ENCODE data around the gene ZNF385D.

Gene ZNF385D

GRCh38 chr3:21747966-21748555 is 2.9 kb downstream of the ZNF385D start:
- no peak for DNase-seq

DNA sequence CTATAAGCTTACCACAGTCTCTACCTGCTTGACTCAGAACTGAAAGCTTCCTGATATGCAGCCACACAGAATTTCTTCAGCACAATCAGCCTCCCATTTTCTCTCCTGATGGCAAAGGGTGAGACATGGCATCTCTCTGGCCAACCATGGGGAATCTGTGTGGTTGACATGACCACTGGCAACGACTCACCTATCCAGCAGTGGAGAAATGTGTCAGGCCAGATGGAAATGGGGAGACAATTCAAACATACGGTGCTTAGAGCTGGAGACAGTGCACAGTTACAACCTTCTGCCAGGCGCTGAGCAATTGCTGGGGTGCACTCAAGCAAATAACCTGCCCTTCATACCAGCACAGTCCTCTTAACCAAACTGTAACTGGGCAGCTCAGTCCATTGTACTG is 3.6 kb downstream of the ZNF385D start:
- DNase-seq, result no peak

- DNase-seq, result no peak
These were observed 5.0 kb downstream of the ZNF385D start for GRCh38 chr3:21745966-21746365.

DNA sequence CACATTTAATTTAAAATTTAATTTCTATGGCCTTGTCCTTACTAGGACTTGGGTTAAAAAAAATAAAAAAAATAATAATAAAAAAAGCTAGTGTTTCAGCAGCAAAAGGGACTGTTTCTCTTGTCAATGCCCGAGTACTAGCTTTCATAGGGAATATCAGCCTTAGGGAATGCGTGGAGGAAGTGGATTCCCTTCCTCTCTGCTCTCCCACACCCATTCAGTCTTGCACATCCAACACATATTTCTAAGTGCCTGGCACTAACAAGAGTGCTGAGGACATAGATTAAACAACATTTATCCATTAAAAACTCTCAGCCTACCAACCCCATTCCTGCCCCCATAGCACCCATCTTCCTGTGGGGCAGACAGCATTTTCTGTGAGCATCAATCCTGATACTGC is 6.2 kb downstream of the ZNF385D start:
- DNase-seq, result no peak

- no peak for DNase-seq
These were observed 11.9 kb downstream of the ZNF385D start for GRCh38 chr3:21738935-21739702.

- DNase-seq, result no peak
These were observed 12.7 kb downstream of the ZNF385D start for GRCh38 chr3:21738283-21738682.

DNA sequence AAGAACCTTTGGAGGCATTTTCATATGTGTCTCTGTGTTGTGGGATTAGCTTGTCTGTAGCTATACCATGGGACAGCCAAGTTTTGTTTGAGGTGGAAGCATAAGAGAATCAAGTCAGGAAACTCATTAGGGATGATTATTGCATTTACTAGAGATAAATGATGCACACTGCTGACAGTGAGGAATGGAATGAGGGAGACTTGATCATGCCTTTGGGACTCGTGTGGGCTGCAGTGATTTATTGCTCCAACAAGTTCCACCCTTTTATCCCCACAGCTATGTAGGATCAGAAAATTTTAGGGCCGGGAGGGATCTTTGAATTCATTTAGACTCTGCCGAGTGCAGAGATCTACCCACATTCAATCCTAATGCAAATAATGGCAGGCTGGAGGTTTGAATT is 16.3 kb downstream of the ZNF385D start:
- DNase-seq, result no peak

GRCh38 chr3:21729888-21730459 is 21.0 kb downstream of the ZNF385D start:
- no peak for DNase-seq

- no peak for DNase-seq
These were observed 21.7 kb downstream of the ZNF385D start for GRCh38 chr3:21729331-21729730.

- no peak for DNase-seq
These were observed 28.2 kb downstream of the ZNF385D start for GRCh38 chr3:21722768-21723167.

- no peak for DNase-seq
These were observed 28.7 kb downstream of the ZNF385D start for GRCh38 chr3:21722301-21722700.

DNA sequence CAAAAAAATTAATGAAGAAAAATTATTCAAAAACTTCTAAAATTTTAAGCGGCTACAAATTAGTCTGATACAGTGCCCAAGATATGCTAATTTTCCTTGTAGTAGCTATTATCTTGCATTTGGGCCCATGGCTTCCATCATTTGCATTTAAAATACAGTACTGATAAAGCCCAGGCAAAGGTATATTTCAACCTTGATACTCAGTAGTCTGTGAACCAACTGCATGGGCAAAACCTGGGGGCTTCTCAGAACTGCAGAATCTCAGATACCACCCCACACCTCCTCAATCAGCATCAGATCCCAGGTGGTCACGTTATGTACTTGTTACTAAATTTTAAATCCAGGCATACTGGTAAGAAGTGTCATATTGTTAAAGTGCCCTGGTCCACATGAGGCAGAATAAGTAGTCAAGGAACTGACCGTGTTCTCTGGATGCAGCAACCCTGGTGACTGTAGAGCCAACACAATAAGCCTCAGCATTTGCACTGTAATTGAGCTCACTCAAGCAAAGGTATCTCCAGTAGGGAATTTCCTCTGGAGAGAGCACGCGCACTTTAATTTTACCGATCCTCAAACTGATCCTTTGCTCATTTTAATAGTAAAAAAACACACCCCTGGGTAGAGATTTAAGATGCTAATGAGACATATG is 31.9 kb downstream of the ZNF385D start:
- DNase-seq, result no peak

GRCh38 chr3:21718161-21718765 is 32.7 kb downstream of the ZNF385D start:
- DNase-seq, result no peak

DNA sequence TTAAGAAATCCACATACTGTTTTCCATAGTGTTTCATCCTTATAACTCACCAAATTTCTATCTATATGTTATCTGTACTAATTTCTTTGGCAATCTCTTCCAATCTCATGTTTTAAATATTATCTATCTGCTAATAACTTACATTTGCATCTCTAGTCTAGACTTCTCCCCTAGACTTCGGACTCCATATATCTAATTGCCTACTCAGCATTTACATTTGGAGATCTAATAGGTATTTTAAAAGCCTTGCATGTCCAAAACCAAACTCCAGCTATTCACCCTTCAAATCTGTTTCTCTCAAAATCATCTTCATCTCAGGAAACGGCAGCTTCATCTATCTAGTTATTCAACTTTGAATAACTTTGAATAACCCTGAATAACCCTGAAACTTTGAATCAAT is 35.3 kb downstream of the ZNF385D start:
- DNase-seq, result no peak

DNA sequence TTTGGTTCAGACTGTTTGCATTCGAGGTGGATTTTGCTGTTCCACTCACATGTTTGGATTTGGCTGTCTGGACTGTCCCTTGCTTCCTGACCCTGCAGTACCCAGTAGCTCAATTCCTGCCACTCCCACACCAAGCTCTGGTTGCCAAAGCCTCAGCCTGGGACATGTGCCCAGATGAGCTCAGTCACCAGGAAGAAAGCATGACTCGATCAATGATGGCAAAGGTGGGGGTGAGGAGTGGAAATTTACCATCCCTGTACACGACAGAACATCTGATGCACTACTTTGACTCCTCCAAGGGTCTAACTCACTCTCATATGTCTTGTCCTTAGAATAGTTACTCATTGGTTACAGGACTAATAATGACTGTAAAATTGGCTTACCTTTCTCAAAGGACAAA is 45.2 kb downstream of the ZNF385D start:
- no peak for DNase-seq

- DNase-seq, result no peak
These were observed 46.2 kb downstream of the ZNF385D start for GRCh38 chr3:21704796-21705195.

- DNase-seq, result no peak
These were observed 47.7 kb downstream of the ZNF385D start for GRCh38 chr3:21703291-21703690.

- DNase-seq, result no peak
These were observed 53.3 kb downstream of the ZNF385D start for GRCh38 chr3:21697707-21698106.

DNA sequence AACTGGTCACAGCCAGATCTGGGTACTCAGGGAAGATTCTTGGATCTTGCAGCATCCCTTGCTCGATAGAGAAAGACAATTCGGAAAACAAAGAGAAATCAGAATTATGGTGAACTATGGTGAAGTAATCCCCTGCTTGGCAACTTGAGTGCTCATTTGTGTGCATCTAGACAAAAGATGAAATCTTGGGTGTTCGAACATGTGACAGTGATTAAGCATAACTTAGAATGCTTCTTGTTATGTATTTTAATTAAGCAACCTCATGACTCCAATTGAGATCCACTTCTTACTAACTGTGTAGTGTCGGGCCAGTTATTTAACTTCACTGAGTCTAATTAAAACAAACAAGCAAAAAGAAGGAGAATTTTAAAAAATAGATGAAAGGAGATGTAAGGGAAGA is 56.5 kb downstream of the ZNF385D start:
- DNase-seq, result no peak

DNA sequence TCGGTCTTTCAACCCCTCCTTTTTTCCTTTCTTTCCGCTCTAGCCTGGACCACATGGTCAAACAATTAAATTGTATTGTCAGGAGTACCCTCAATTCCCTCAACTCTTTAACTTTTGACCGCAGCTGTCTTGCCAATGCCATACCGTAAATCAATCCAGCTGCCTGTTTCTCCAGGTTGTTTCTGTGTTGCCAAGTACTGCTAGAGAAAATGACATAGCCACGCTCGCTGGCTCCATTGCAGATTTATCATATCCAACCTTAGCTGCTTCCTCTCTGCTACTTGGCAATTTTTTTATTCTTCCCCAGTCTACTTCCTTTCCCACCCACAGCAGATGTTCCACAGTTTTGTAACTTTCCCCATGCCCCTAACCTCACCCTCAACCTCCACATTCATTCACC is 60.0 kb downstream of the ZNF385D start:
- no peak for DNase-seq

- DNase-seq, result no peak
These were observed 68.8 kb downstream of the ZNF385D start for GRCh38 chr3:21682206-21682605.

DNA sequence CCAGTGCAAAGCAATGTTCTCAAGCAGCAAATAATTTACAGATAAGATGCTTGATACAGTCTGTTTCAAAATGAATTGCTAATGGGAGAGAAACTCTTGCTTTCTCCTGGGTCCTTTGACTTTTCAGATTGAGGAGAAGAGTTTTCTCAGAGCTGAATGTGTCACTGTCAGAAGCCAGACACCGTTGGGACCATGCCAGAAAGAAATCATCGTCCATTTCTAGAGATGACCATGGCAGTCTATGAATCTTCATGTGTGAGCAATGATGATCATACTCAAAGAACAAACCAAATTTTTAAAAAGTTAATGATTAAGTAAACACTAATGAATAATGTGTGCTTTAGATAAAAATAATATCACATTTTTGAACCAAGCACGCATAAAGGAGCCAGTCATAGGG is 77.6 kb downstream of the ZNF385D start:
- no peak for DNase-seq

DNA sequence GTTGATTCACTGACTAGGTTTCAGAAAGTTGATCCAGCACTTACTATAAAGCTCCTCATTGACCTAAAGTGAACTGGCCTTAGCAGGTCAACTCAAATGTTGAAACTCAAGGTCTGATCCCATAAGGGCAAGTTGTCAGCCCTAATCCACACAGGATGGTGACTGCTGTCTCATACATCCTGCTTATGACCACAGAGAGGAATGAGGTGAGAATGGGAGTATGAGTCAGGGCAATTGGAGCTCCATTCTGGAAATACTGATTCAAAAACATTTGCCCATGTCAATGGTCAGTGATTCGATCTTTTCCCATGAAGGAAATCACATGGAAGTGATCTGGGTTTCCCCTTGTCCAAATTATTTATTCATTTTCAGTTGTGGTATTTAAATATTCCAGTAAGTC is 78.7 kb downstream of the ZNF385D start:
- DNase-seq, result no peak

- no peak for DNase-seq
These were observed 80.6 kb downstream of the ZNF385D start for GRCh38 chr3:21670386-21670785.
